ENCODE data around the gene GCLC. TPM values are rescaled to one million over a fixed set of nuclear protein-coding genes. Genes with fewer than 3 reads are reported as not detected.
A peak's percentile ranks its signal among the peaks of the same experiment; 100 is the strongest.
"Not testable (repeated sequence)": the region's sequence is repeated elsewhere in the genome, so short reads cannot be mapped to it uniquely, and the experiment has no call there.

Gene GCLC
- total RNA-seq, 1 experiment from 2014 or later = 65.4 TPM

- peak; percentile 65 for DNase-seq (ENCODE audit: low spot score)
Observed at GRCh38 chr6:53492860-53493634, 51.9 kb downstream of the GCLC start.

GRCh38 chr6:53487080-53487479 lies 57.8 kb downstream of the GCLC start:
- no peak for DNase-seq (ENCODE audit: low spot score)

GRCh38 chr6:53486679-53487078 lies 58.2 kb downstream of the GCLC start:
- DNase-seq (ENCODE audit: low spot score) = no peak

GRCh38 chr6:53484476-53485280 lies 60.2 kb downstream of the GCLC start:
- DNase-seq (ENCODE audit: low spot score) = peak; percentile 69

DNA sequence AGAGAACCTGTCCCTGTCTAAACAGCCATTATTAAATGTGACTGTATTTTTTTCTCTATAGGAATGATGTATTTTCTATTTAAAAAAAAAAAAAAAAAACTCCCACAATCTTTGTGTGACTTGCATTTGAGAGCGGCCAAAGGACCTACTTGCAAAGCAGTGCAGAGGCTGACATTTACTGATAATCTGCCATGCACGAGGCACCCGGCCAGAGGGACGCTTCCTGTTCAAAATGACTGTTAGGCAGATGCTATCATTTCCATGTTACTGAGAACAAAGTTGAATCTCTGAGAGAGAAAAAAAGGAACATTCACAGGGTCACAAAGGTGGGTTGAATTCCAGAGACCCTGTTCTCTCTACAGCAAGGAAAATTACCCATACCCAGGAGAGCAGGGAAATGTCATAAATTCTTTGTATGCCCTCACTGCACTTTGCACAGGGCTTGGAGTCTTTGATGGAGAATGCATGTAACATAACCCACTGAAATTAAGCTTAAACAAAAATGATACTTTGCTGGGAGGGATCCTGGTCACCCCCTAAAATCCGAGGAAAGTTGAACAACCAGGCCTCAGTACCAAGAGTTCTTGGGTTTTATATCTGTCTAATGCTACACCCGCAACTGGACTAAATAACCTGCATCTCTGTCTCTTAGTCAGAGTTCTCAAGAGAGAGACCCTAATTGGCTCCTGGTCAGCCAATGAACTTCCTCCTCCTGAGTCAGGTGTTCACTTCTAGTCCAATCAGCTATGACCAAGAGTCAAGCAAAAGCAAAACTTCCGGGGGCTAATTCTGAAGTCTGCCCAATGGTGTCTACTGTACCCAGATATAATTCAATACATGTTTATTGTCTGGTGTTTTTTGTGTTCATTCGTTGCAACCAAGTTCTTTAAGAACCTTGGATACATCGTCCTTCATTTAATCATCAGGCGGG lies 61.2 kb downstream of the GCLC start:
- DNase-seq (ENCODE audit: low spot score) = no peak

- DNase-seq (ENCODE audit: low spot score) = no peak
Observed at GRCh38 chr6:53481323-53481722, 63.6 kb downstream of the GCLC start.

GRCh38 chr6:53480774-53481173 lies 64.1 kb downstream of the GCLC start:
- not testable (repeated sequence) for DNase-seq (ENCODE audit: low spot score)

DNA sequence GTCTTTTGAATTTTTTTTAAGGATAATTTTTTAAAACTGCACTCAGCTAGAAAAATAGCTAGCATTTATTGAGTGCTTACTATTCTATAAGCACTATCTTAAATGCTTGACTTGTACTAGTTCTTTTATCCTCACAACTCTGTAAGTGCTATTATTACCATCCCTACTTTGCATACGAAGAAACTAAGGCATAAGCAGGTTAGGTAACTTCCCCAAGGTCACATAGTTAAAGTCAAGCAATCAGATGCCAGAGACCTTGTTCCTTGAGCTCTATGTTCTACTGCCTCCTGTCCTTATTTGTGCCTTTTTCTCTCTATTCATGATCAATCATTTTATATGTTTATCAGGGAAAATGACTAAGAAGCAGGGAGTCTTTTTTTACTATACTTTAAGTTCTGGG lies 65.0 kb downstream of the GCLC start:
- no peak for DNase-seq (ENCODE audit: low spot score)

GRCh38 chr6:53476964-53477363 lies 67.9 kb downstream of the GCLC start:
- no peak for DNase-seq (ENCODE audit: low spot score)

GRCh38 chr6:53474010-53474409 lies 70.9 kb downstream of the GCLC start:
- DNase-seq (ENCODE audit: low spot score) = no peak

DNA sequence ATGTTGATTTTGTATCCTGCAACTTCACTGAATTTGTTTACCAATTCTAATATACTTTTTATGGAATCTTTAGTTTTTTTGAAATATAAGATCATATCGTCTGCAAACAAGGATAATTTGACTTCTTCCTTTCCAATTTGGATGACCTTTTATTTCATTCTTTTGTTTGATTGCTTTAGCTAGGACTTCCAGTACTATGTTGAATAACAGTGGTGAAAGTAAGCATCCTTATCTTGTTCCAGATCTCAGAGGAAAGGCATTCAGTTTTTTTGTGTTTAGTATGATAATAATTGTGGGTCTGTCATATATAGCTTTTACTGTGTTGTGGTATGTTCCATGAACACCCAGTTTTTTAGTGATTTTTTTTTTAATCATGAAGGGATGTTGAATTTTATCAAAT lies 75.7 kb downstream of the GCLC start:
- DNase-seq (ENCODE audit: low spot score) = no peak

DNA sequence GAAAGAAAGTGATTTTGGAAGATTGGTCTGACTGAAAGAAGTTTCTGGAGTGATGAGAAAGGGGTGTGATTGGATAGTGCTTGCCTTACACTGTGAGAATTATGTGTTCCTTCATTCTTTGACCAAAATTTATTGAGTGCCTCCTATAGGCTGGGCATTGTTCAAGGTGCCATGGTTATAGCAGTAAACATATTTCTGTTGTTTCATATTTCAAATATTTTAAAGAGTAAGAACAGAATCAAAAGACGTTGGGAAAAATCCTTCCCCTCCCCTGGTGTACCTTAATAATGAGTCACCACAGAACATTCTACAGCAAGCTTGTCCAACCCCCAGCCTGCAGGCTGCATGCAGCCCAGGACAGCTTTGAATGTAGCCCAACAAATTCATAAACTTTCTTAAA lies 78.6 kb downstream of the GCLC start:
- no peak for DNase-seq (ENCODE audit: low spot score)

- DNase-seq (ENCODE audit: low spot score) = no peak
Observed at GRCh38 chr6:53465732-53466131, 79.2 kb downstream of the GCLC start.

GRCh38 chr6:53464927-53465460 lies 79.9 kb downstream of the GCLC start:
- no peak for DNase-seq (ENCODE audit: low spot score)

GRCh38 chr6:53464483-53464882 lies 80.4 kb downstream of the GCLC start:
- no peak for DNase-seq (ENCODE audit: low spot score)

GRCh38 chr6:53461696-53462095 lies 83.2 kb downstream of the GCLC start:
- no peak for DNase-seq (ENCODE audit: low spot score)

DNA sequence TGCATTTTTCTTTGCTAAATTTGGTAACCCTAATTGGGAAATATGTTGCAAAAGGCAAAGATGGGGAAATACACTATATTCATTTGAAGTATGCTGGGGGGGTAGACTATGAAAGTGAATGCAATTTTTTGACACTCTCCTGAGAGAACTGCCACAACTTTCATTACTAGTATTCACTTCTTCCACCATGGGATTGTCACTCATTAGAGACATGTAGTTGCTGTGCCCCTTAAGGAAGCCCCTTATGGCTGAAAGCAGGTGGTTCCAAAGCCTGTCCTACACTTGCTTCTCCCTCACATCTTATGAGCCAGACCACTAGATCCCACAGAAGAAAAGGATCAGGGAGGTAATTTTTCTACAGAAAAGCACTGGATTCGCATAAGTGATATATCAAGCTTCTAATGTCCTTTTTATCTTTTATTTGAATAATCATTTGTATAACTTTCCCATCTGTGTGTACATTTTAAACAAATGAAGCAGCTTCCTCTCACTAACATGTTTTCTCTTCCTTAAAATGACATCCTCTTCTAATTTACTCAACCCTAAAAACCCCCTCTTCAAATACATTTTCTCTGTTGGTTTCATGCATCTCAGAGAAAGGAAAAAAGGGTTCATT lies 83.8 kb downstream of the GCLC start:
- no peak for DNase-seq (ENCODE audit: low spot score)

DNA sequence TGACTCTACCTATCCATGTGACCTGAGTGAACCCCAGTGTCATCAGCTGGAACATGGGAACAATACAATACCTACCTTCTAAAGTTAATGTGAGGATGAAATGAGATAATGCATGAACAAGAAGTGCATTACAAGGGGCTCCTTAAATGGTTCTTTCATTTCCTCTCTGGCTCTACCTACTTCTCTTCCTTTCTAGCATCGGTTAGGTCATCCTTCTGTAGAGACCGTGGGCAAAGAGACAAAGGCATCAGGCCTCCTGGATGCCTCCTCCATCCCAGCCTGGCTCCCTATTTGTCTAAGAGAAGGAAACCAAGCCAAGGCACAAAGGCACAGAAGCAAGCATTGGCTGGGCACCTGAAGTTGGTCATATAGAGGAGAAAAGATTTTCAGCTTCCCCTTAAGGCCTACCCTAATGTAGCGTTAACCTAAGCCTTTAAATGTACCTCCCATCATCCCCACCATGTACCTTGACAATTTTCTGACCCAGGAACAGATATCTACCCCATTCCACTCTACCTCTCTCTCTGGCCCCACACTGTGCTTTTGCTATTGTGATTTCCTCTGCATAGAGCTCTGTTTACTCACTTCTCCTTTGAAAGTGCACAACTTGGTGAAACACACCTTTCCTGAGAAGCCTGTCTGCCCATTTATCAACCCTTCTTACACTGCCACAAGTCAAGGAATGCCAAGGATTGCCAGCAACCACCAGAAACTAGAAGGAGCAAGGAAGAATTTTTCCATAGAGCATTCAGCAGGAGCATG lies 86.6 kb downstream of the GCLC start:
- no peak for DNase-seq (ENCODE audit: low spot score)

DNA sequence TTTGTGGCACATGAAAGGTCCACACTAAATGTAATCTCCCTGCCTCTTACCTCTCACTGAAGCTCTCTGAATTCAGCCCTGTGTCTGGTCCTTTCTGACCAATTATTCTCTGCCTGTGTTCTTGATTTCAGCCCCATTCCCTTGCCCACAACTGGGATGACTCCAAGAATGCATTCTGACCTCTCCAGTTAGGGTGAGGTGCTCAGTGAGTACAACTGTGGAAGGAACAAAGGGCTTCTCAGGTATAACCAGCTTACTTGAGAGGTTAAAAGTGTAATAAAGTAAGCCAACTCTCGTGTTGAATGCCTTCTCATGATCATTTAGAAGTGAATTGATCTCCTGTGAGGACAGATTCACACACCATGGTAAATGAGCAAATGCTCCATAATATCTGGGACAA lies 88.1 kb downstream of the GCLC start:
- no peak for DNase-seq (ENCODE audit: low spot score)

DNA sequence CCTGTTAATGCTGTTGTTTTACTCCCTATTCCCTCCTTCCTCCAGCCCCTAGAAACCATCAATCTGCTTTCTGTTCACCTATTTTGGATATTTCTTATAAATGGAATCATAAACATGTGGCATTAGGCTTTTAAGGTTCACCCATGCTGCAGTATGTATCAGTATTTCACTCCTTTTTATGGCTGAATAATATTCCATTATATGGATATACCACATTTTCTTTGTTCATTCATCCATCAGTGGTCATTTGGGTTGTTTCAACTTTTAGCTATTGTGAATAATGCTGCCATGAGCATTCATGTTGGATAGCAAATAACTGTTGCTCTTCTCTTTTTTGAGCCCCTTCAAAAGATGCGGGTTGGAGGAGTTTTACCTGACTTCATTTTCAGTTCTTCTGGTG lies 89.2 kb downstream of the GCLC start:
- DNase-seq (ENCODE audit: low spot score) = no peak

- no peak for DNase-seq (ENCODE audit: low spot score)
Observed at GRCh38 chr6:53451165-53451564, 93.7 kb downstream of the GCLC start.
